Measurements from ENCODE around the gene MACROD2.

DNA sequence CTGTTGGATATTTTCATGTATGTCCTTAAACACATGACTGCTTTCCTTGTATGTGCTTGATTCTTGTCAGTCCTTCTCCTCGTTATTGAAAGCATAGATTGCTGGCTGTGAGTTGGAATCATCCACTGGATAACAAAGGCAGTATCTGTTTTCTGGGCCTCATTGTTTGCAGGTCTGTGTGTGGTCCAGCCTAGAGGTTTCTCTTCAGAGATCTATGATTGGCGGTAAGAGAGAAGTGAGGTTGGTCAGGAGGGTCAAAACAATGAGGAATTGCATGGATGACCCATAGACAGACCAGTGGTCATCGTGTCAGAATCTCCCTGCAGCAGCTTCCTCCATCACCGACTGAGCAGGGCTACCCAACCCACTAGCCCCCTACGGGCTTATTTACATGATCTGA lies 1663.0 kb downstream of the MACROD2 start:
- TF ChIP-seq, protein P1, sequence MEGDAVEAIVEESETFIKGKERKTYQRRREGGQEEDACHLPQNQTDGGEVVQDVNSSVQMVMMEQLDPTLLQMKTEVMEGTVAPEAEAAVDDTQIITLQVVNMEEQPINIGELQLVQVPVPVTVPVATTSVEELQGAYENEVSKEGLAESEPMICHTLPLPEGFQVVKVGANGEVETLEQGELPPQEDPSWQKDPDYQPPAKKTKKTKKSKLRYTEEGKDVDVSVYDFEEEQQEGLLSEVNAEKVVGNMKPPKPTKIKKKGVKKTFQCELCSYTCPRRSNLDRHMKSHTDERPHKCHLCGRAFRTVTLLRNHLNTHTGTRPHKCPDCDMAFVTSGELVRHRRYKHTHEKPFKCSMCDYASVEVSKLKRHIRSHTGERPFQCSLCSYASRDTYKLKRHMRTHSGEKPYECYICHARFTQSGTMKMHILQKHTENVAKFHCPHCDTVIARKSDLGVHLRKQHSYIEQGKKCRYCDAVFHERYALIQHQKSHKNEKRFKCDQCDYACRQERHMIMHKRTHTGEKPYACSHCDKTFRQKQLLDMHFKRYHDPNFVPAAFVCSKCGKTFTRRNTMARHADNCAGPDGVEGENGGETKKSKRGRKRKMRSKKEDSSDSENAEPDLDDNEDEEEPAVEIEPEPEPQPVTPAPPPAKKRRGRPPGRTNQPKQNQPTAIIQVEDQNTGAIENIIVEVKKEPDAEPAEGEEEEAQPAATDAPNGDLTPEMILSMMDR (IDR thresholded peaks at IDR 0.05), result no peak
- no peak for TF ChIP-seq POLR2A (IDR thresholded peaks at IDR 0.05)
